Daoy (cell line): ENCODE data around the gene CRNKL1. TPM values are rescaled to one million over a fixed set of nuclear protein-coding genes. Genes with fewer than 3 reads are reported as not detected.

Source experiments
- DNase-seq: peaks from one replicate; pipeline ENCODE4 v3.0.0-alpha.2; 2015; ENCODE audit warnings: low read depth
- total RNA-seq: library from RNA; depleted of rRNA; stranded (reverse); fragments of >200 nt; shearing (Covaris generic); gene quantifications from 2 replicates; pipeline ENCODE4 v1.2.3, GENCODE V29; 2014

CRNKL1 gene
- total RNA-seq, 1 experiment from 2014 or later, result 33.0 TPM

DNA sequence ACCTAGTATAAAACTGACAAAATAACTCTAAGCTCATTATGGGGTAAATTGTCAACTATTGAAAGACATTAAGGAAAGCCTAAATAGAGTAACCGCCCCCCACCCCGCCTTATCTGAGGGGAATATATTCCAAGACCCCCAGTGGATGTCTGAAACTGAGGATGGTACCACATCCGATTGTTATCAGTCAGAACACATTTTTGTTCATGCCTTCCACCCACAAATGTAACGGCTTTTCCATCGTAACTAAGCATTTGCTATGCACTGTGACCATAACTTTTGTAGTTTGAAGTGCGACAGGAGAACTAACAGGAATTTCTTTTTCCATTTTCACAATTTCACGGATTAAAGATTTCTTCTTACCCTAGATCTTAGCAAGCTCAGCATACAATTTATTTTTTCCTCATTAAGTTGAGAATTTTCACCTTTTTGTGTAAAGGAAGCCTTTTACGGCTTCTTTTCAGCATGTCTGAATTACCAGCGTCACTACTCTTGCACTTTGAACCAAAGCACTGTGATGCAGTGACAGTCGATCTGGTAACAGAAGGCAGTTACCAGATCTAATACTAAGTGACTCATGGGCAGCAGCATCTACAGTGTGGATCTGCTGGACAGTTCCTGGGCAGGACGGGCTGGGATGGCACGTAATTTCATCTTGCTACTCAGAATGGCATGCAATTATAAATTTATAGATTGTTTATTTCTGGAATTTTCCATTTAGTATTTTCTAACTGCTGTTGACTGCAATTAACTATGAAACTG is 11.9 kb upstream of the CRNKL1 start:
- DNase-seq, result no peak

- DNase-seq, result no peak
Measured at GRCh38 chr20:20060234-20060998, 8.2 kb upstream of the CRNKL1 start.

DNA sequence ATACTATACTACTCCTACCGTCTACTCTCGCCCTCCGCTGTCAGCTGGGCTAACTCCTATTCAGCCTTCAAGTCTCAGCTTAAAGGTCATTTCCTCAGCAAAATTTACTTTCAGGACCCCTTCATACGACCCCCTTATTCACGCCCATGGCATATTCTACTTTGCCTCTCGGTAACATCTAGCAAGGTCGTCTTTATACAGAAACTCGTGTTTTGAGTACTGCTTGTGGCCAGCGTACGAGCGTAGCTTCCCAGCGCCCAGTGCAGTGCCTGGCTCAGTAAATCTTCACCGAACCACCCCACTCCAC is 546 bp downstream of the CRNKL1 start:
- DNase-seq, result no peak

GRCh38 chr20:20039752-20040387 is 12.4 kb downstream of the CRNKL1 start:
- DNase-seq, result no peak

- DNase-seq, result no peak
Measured at GRCh38 chr20:20038586-20038985, 13.7 kb downstream of the CRNKL1 start.

GRCh38 chr20:20037960-20038359 is 14.3 kb downstream of the CRNKL1 start:
- DNase-seq, result no peak

GRCh38 chr20:20036756-20037155 is 15.5 kb downstream of the CRNKL1 start:
- no peak for DNase-seq

DNA sequence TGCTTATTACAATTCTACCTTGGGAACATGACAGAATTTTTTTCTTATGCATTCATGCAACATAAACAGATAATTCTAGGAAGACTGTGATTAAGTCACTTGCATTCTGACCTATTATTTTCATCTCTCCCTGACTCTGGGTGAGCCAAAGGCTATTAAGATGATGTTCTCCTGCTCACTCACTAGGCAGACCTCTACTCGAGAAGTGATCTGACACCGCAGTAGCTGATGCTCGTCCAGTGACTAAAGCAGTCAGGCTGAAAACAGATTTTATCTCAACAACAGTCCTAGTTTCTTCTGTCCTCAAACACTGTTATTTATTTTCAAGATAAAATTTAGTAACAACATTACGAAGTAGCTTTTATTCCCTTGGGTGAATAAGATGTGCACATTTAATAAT is 17.8 kb downstream of the CRNKL1 start:
- DNase-seq, result no peak

DNA sequence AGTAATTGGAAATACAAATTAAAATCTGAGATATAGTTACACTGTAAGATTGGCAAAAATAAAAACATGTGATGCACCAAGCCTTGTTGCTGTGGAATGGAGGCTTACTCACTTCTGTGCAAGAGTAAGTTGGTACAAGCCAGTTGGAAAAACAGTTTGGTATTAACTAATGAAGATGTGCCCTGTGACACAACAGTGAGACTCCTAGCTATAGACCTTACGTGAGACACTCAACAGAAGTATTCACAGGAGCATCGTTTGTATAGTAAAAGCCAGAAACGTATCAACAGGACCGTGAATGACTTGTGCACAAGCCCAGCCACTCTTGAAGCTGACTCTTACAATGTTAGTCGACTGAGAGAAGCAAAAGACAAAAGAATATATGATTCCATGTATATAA is 20.5 kb downstream of the CRNKL1 start:
- DNase-seq, result no peak

GRCh38 chr20:20027284-20027683 is 25.0 kb downstream of the CRNKL1 start:
- no peak for DNase-seq

DNA sequence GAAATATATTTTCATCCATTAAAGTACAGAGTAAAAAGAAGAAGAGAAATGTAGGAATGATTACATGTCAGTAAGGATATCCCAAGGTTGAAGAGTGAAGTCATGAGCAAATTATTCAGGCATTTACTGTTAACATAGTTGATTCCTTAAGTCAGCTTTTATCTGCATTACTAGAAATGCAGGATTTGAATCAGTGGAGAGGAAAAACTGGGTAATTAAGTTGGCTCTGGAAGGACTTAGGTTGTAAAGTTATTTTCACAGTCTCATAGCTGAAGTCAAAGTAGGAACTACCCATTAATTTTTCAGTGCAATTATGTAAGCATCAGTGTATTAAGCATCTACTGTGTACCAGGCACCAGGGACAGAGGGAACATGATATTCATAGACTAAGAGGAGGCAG is 27.3 kb downstream of the CRNKL1 start:
- no peak for DNase-seq

- no peak for DNase-seq
Measured at GRCh38 chr20:20023395-20023794, 28.9 kb downstream of the CRNKL1 start.

DNA sequence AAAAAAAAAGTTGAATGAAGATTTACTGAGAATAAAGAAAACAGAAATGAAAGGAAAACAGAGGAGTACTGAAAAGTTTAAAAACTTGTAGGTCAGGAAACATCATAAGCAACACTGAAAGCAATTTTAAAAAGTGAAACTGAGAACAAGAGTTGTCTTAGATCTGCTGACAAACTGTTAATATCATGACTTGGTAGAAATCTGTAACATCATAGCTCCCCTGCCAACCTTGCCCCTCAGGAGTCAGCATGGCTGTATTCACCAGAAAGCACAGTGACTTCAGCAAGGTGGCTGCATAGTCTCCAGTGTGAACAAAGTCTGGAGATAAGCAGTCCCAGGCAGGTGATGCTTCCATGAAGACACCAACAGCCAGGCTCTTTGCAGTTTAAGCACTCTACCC is 29.8 kb downstream of the CRNKL1 start:
- DNase-seq, result no peak

- DNase-seq, result no peak
Measured at GRCh38 chr20:20021835-20022234, 30.4 kb downstream of the CRNKL1 start.

DNA sequence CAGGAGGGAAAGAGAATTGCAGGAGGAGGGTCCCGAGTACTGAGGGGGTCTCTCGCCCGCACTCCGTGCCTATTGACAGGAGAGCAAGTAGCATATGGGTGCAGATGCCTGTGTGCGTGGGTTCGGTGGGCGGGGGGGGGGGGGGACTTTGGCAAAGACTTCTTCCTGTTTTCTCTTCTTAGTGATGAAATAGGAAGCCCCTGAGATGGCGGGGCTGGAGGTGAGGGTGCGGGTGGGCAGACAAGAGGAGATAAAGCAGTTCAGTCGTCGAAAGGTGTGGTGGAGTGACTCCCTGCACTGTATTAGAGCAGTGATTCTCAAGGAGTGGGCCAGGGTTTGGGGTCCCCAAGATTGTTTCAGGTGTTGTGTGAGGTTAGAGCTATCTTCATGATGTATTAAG is 31.4 kb downstream of the CRNKL1 start:
- DNase-seq, result no peak

- no peak for DNase-seq
Measured at GRCh38 chr20:20019123-20019522, 33.1 kb downstream of the CRNKL1 start.

DNA sequence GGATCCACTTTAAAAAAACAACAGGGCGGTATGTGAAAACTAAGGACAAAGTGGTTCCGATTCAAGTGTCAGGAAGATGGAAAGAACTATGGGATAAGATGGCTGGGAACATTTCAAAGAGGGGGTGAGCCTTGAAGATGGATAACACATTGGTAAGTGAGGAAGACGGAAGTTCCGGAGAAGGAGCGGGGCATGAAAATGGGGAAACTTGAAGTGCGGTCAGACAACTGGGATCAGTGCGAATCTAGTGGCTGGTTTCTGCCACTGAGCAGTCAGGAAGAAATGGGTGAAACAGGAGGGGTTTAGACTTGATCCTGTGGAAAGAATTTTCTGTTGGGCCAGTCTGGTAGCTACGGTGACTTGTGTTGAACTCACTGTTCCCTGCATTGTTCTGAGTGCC is 33.9 kb downstream of the CRNKL1 start:
- no peak for DNase-seq

- DNase-seq, result no peak
Measured at GRCh38 chr20:20017844-20018185, 34.5 kb downstream of the CRNKL1 start.

GRCh38 chr20:20017001-20017843 is 35.0 kb downstream of the CRNKL1 start, which contains the start of gene NAA20:
Gene NAA20, plus strand, starts transcription at chr20:20017362. Its CDS starts 35 bp downstream, at chr20:20017397.
- DNase-seq, result peak; percentile 94

- no peak for DNase-seq
Measured at GRCh38 chr20:20014659-20015058, 37.6 kb downstream of the CRNKL1 start.

GRCh38 chr20:20012541-20012940 is 39.7 kb downstream of the CRNKL1 start:
- no peak for DNase-seq
